Activated T-cell treated with anti-CD3 and anti-CD28 coated beads, Interleukin-2, amount 50 U/mL, for 1 hour (primary cell): ENCODE data around the gene CFAP410.
"Not testable (repeated sequence)": the region's sequence is repeated elsewhere in the genome, so short reads cannot be mapped to it uniquely, and the experiment has no call there.

Experiments
- DNase-seq: peaks from one replicate; pipeline ENCODE4 v3.0.0-alpha.2; 2020

Gene CFAP410

DNA sequence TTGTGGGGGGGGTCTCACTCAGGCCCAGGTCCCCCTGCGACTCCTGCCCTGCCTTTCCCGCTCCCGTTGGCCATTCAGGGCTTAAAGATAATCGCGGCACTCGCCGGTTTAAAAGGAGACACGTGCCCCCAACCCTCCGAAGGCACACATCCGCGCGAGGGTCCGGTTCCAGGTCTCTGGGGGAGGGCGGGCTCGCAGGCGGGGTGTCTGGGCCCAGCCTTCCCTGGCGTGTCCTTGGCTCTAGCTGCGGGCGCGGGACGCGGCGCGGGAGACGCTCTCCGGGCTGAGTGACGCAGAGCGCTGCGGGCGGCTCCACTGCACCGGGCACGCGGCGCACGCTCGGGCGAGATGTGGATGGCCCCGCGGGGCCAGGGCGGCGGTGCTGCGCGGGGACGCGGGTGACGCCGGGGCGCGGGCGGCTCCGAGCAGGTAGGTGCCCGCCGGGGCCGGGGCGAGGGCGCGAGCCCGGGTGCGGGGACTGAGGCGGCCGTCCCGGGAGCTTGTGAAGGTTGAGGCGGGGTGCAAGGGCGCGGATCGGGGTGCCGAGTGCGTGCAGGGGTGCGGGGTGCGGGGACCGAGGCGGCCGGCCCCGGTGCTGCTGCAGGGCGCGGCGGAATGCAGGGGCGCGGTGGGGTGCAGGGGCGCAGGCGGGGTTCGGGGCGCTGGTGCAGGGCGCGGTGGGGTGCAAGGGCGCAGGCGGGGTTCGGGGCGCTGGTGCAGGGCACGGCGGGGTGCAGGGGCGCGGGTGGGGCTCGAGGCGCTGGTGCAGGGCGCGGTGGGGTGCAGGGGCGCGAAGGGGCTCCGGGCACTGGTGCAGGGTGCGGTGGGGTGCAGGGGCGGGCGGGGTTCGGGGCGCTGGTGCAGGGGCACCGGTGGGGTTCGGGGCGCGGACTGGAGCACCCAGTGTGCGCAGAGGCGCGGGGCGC is 10.9 kb upstream of the CFAP410 start:
- DNase-seq: no peak

DNA sequence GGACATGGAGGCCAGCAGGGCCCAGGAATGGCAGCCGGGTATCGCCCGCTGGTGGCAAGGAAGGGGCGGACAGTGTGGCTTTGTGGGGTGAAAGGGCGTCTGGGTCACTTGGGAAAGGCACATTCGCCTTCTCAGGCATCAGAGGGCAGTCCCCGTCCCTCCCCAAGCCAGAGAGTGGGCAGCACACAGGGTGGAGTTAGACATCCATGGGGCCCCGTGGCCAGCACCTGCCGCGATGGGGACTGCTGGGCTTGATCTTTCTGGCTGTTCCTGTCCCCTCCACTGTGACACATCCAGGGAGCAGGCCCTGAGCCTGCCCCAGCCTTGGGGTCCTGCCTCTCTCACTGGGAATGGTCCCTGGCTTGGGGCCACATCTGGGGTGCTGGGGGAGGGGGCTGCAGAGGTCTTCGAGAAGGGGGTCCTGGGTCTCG is 10.2 kb upstream of the CFAP410 start:
- DNase-seq: no peak

DNA sequence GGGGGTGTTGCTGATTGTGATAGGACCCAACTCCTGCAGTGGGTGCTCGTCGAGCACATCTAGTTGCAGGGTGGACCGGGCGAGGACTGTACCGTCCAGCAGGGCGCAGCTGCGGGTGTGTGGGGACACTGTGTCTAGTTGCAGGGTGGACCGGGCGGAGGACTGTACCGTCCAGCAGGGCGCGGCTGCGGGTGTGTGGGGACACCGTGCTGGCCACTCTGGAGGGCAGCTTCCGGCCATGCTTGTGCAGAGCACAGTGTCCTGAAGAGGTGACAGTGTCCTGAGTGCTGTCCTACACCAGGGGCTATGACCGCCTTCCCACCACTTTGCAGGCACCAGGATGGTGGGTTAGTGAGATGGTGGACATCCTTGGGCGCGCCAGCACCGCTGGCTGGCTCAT is 9.7 kb upstream of the CFAP410 start:
- no peak for DNase-seq

DNA sequence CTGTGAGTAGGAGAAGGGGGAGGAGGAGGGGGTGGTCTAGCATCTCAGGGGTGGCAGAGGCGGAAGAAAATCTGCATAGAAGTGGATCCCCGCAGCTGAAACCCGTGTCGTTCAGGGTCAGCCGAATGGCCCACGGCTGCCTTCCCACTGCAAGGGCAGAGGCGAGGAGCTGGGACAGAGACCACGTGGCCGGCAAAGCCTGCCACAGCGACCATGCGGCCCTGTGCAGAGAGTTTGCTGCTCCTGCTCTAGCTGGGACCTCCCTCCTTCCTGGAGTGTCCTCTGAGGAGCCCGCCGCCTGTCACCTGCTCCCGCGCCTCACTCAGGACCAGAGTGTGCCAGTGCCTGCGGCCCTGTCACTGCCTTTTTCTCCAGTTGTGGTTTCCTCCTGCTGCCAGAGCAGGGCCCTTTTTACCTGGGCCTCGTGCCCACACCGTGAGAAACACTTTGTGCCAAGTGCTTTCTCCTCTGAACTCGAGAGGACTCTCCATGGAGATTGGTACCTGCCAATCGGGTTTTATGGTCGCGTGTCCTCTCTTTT is 8.8 kb upstream of the CFAP410 start:
- no peak for DNase-seq

DNA sequence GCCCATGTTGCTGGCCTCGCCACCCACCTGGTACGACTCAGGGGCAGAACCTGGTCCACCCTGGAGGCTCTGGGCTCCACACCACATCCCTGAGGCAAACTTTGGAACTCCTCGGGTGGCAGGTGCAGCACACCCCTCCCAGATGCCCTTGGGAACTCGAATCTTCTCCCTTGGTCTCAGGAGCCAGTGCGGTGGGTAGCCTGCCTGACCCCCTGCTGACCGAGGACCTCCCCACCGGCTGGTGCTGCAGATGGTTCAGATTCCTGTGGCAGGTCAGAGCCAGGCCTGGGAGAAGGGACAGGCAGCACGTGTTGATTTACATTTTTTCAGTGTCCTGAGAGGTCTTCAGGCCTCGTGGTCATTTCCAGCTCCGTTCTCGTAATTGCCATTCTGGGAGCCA is 6.3 kb upstream of the CFAP410 start:
- DNase-seq: no peak

DNA sequence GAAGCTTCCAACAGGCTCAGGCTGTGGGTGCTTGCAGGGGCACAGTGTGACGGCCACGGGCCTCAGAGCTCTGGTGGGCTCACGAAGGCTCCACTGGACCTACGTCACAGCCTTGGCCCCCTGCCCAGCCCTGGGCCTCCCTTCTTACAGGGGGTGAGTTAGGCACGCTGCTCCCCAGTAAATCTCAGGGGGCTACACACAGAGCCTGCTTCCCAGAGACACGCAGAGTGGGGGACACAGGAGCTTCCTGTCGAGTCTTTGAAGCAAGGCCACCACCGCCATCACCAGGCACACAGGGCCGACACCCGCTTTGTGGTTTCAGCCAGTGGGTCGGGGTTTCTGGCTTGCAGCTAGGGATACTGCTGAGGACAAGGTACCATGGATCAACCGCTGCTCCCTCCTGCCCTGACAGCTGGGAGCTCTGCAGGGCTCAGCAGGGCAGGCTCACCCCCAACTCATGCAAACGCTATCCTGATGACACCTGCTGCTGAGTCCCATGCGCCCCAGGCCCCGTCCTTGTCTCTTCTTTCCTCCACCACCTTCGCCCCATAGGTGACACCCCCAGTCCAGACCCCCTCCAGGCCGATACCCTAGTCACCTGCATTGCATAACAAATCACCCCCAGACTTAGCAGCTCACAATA is 5.5 kb upstream of the CFAP410 start:
- DNase-seq: no peak

DNA sequence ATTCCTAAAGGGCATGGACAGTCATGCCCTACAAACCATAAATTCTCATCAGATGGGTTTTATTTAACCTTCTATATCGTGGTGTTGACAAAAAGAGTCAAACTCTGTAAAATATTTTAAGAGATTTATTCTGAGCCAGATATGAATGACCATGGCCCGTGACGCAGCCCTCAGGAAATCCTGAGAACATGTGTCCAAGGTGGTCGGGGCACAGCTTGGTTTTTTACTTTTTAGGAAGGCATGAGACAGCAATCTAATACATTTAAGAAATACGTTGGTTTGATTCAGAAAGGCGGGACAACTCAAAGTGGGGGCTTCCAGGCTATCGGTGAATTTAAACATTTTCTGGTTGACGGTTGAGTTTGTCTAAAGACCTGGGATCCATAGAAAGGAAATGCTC is 3.8 kb upstream of the CFAP410 start:
- not testable (repeated sequence) for DNase-seq

DNA sequence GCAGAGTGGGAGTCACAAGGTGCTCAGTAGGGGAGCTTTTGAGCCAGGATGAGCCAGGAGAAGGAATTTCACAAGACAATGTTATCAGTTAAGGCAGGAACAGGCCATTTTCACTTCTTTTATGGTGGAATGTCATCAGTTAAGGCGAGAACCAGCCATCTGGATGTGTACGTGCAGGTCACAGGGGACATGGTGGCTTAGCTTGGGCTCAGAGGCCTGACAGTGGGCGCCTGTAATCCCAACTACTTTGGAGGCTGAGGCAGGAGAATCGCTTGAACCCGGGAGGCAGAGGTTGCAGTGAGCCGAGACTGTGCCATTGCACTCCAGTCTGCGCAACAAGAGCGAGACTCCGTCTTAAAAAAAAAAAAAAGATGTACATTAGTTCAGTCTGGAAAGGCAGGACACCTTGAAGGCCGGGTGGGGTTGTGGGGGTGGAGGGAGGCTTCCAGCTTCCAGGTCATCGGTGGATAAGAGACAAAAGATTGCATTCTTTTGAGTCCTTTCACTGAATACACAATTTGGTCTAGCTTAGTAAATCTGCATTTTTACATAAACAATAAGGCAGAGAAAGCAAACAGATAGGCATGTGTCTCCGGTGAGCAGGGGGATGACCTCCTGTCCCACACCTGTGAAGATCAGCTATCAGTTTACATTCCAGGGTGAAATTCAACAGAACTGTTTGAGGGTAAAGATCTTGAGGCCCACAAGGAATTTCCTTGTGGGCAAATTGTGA is 2.7 kb upstream of the CFAP410 start:
- DNase-seq: not testable (repeated sequence)

DNA sequence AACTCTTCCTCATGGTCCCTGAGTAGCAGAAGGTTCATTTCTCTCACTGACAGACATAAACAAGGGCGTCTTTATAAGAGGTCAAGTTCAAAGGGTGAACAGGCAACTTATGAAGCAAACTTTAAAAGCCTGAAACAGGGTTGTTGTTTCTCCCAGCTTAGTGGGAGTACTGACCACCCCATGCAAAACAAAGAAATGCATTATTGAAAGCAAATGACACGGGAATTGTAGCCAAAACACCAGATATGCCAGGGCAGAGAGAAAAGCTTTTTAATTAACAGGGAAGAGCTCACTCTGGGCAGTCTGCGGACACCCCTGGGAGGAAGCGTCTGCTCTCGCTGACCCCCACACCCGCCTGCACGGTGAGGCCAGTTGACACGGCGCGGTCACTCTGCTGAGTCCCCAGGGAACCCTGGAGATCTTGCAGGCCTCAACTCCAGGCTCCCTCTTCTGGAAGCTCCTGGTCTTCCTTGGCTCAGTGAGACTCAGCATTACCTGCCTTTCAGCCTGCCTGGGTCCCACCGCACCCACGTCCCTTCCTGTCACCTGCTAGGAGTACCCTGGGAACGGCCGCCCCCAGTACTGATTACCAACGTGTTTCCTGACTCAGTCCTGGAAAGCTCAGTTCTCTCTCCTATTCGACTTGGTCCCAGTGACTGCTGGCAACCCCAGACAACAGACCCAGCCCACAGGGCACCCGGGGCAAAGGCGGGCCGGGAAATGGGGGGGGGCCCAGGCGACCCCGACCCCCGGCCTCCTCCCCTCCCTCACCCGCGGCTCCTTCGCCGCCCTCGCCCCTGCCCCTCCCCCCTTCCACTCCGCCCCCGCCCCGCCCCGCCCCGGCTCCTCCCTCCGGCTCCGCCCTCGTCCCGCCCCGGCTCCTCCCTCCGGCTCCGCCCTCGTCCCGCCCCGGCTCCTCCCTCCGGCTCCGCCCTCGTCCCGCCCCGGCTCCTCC is 972 bp downstream of the CFAP410 start:
- DNase-seq: no peak

DNA sequence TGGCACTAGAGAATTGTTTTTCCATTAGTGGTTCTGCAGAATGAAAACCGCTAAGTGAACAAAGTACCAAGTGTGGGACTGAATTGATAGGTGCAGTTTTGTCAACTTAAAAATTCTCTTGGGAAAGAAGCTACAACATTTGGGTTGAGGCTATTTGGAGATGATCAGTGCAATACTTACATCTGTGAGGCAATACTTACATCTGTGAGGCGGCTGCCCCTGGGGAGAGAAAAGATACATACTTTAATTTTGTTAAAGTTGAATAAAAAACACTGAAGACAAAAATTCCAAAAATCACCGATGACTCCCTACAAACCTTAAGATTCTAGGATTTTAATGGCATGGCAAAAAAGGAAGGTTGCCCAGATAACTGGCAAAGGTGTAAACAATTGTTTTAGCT is 1.7 kb downstream of the CFAP410 start:
- no peak for DNase-seq

DNA sequence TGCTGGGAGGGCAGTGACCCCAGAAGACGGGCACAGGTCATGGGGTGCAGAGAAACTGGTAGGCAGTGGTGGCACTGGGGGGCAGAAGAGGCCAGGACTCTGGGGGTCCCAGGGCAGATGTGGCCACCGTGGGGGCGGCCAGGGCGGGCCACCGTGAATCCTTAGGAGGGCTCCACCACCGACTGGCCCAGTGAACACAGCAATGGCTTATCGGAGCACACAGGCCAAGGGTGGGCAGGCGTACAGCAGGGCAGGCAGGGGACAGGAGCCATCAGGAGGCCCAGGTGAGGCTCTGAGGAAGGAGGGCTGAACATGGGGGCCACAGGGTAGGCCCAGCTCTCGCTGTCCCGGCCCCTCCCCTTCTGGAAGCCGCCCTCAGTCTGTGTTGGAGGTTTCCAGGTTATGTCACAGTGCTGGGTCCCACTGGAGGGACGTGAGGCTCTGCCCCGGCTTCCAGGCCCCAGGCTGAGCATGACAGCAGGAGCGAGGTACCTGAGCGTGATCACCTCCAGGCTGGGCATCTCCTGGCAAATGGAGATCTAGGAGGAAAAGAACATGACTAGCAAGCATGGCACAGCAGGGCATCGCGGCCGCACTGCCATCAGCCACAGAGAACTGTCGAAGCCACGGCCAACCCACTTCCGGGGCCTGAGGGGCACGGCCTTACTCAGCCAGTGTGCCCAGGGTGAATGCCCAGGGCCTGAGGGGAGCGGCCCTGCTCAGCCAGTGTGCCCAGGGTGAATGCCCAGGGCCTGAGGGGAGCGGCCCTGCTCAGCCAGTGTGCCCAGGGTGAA is 3.7 kb downstream of the CFAP410 start:
- DNase-seq: no peak

DNA sequence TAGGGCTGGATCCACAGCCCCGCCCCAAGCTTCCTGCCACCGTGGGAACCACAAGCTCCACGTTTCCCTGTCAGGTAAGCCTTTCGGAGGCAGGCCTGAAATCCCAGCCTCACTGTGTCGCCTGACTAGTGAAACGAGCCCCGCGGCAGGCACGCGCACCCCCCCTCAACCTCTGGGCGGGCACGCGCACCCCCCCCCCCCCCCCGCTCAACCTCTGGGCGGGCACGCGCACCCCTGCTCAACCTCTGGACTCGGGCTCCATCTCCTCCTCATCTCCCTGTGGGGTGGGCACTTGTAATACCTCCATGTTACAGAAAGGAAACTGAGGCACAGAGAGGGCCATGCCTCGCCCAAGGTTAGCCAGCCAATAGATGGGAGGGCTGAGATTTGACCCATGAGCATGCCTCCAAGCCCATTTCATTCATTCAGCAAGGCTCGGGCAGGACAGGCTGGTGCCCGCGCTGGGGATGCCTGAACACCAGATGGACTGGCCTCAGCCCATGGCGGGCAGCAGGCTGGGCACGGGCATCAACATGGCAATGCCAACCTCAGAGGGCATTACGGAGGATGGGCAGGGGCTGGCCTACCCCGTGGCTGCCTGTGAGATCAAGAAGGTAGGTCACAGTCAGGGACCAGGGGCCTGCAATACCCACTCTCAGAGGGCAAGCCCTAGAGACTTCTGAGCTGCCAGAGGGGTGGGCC is 4.7 kb downstream of the CFAP410 start:
- no peak for DNase-seq

DNA sequence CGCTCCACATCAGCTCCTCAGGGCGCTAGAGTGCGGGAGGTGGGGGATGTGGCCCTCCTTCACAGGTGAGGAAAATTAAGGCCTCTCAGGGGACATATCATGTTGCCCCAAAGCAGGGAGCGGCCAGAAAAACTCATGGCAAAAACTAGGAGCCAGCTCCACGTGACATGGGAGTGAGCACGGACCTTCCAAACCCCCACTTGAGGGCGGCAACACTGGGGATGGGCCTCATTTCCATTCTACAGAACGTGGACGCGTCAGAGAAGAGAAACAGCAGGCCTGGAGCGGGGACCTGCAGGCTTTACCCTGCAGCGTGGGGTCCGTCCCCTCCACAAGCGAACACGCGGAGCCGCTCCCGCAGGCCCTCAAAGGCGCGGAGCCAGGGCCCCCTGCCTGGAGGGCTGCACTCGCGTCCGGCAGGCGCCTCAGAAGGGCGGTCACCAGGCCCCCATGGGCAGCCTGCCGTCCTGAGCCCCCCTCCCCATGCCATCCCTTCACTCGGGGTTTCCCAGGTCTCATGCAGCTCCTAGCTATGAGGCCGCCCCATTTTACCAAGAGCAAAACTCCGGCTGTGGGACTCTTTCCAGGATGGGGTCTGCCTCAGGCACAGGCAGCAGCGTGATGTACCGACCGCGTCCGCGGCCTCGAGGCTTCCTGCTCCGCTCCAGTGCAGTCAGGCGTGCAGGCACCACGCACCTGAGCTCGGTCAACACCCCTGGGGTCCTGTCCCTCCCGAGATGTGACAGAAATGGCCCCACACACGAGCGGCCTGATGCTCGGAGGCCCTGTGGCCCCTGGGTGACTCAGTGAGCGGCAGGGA is 5.5 kb downstream of the CFAP410 start:
- no peak for DNase-seq

DNA sequence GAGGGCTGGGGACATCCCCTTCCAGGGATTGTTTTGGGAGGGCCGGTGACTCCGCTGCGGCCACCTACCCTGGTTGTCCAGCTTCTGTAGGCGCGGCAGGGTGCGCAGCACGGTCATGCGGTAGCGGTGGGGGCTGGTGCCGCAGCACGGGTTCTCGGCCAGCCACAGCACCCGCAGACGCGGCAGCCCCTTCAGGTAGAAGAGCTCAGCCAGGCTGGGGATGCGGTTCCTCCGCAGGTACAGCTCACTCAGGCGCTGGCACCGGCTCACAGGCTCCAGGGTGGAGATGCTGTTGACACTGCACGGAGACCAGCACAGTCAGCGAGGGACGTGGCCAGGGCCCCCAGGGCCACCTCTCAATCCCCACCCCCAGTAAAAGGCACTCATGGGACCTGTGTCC is 6.2 kb downstream of the CFAP410 start:
- no peak for DNase-seq

DNA sequence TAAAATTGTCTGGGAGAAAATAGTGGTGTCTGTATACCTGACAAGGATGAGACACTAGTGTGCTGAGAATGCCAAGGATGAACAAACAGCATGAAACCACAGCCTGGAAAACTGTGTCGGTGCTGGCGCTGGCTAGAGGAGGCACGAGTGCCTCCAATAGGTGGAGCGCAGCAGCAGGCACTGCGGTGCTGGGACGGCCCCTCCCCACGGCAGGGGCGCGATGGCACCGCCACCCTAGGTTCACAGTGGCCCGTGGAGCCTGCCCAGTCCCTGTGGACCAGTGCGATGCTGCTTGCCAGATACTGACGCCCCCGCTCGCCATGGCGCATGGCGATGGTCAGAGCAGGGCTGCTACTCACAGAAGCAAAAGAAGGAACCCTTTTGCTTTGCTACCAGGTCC is 6.8 kb downstream of the CFAP410 start:
- no peak for DNase-seq

DNA sequence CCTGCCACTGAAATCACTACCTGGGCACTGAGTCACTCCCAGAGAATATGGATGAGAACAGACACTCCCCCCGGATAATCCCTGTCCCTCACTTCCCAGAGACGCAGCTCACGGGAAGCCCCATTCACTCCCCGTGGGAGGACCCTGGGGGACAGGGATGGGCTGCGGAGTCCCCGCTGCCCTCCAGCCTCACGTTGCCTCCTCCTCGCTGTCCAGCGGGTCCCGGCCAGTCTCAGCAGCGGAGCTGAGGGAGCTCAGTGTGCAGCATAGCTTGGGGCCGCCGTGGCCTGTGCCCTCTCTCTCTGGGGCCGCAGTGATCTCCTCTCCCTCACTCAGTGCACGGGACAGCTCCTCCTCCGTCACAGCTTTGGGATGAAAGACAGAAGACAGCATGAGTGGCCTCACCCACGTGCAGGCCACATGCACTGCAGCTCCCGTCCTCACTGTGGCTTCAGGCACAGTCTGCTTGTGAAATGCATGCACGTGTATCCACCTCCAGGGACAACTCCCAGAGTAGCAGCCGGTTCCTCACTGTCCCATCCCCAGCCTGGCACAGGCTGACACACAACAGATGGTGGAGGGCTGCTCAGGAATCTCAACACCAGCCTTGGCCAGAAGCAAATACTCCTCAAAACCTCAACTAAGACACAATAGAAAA is 7.4 kb downstream of the CFAP410 start:
- no peak for DNase-seq

DNA sequence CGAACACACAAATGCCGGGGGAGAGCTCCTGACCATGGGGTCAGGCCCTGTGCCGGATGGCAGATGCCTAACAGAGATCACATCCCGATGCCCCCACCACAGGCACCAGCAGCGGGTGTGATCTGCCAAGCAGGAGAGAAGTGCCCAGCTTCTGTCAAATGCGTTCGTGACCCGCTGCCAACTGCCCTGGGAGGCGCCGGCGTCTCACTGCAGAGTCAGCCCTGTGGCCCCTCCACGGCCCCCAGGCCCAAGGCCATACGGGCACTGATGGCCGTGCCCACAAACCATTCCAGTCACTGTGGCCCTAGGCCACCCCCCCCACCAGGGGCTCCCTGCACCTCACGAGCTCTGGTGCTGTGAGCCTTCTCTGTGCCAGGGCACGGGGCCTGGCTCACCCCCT is 8.0 kb downstream of the CFAP410 start:
- no peak for DNase-seq

DNA sequence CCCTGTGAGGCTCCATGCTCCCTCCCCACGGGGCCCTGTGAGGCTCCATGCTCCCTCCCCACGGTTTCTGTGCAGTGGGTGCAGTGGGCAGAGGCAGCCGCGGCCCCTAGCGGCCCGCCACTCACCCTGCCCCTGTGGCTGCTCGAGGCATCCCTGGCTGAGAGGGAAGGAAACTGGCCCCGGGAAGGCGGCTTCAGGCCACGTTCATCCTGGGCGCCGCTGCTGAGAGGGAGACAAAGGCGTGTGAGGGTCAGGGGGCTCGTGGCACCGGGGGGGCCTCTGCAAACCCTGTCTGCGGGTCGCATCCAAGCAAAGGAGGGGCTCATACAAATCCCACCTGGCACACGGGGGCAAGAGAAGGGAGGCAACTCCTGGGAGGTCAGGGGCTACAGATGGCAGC is 8.5 kb downstream of the CFAP410 start:
- no peak for DNase-seq

DNA sequence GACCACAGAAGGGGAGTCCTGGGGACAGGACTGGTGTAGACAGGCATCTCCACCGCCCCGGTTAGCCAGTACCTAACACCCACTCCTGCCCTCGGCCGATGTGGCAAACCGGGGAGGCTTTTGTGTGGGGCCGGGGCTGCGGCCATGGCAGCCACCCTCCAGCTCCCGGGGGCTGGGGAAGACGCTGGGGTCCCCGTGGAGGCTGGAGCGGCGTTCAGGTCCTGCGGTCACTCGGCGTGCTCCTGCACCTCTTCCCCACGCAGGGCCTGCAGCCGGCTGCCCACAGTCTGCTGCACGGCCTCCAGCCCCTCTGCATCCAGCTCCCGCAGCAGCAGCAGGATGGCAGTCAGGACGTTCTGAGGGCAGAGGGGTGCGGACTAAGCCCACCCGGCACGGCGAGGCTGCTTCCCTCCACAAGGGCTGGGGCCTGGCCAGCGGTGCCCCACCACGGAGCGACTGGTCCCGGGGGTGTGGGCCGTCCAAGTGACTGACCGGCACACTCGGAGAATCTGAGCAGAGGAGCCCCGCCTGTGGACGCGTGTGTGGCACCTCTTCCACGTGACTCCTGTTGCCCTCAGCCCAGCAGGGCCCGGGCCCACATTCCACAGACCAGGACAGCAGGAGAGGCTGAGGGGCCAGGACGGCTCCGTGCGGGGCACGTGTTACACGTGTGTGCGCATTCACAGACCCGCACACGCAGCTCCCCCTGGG is 9.1 kb downstream of the CFAP410 start:
- DNase-seq: no peak
